ENCODE measurements around the gene DCDC2C.

DCDC2C gene

DNA sequence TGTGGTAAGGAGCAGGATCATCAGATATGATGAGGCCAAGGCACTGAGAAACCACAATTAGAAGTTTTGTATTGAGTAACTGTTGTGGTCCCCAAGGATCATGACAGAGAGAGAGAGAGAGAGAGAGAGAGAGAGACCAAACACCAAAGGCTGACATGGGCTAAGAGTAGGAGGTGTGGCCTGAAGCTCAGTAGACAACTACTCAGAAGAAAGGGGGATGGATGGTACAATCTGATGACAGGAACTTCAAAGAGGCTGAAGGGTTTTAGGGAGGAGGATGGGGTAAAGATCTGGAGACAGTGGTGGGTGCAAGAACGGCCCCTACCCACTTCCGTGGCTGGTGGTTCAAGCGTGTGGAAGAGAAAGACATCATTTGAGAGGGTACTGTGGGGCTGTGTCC, 135.0 kb downstream of the DCDC2C start:
- DNase-seq, result no peak

DNA sequence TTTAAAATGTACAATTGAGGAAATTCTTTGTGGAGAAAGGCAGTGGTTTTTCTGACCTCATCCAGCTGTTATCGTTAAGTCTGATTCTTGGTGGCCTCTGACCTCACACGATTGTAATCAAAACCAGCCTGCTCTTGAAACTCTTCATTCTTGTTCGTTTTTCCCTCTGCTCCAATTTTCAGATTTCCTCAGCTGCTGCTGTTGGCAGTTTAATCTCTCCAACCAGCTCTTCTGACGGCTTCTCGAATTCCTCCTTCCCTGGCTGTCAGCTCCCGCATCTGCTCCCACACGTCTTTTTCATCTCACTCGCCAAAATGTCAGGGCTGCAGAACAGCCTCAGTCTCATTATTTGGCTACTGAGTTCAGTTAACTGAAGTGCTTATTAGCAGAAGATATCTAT, 136.1 kb downstream of the DCDC2C start:
- DNase-seq, result no peak

DNA sequence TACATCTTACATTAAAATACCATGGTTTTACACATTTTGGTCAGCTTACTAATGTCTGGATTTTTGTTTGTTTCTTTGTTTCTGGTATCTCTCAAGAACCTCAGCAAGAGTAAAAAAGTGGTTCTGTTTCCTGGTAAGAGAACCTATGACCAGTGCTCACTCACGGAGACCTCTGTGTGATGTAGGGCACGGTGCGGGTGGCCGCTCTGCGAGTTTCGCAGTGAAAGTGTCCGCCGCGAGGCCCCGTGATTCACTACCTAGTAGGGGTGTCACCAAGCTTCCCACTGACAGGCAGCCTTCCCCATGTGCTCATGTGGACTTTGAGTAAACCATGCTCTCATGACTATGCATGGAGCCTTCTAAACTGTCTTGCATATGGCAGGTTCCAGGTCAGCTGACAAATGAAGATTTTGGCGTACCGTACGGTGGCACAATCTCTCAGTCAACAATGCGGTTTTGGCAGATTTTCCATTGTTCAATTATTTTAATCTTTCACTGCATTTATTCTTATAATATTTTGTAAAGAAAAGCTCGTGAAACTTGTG, 137.3 kb downstream of the DCDC2C start:
- no peak for DNase-seq

DNA sequence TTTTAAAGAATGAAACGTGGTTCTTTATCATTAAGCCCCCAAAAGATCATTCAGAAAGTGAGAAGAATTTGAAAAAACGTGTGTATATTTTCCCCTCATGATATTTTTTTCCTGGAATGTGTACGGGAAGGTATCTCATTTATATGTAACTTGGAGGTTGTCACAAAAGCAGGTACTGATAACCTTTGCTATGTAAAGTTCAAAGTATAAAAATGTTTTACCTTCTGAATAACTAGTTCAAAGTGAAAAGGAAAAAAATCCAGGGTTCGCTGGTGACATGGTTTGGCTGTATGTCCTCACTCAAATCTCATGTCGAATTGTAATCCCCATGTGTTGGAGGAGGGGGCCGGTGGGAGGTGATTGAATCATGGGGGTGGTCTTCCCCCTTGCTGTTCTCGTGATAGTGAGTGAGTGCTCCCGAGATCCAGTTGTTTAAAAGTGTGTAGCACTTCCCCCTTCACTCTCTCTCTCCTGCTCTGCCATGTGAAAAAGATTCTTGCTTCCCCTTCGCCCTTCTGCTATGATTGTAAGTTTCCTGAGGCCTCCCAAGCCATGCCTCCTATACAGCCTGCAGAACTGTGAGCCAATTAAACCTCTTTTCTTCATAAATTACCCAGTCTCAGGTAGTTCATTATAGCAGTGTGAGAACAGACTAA, 144.2 kb downstream of the DCDC2C start:
- DNase-seq, result no peak

DNA sequence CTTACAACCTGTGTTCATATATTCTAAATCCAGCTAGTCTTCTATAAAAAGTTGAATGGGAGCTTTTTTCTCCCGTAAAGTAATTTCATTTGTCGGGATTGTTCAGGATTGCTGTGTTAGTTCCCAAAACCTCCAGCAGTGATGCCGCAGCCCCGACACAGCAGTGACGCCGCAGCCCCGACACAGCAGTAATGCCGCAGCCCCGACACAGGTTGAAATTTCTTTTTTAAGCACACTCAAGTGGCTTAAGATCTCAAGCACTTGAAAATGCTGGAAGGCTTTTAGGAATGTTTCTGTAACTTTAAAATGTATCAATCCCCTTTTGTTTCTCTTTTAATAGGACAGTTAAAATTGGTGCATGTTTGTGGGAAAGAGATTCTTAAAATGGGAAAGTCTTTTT, 145.4 kb downstream of the DCDC2C start:
- no peak for DNase-seq

DNA sequence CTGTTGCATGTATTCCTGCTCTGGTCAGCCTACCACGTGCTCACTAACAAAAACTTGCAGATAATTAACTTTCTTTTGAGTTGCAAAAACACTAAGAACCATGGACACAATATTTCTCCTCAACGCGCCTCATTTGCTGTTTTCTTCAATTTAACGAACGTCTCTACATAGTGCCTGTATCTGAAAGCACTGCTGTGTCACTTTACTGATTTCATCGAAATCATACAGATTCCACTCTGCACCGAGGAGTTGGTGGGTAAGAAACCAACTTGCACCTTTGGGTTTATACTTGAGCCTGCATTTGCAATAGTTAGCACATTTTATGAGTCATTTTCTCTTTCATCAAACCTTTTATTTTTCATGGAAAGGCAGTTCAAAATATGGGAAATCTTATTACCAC, 145.8 kb downstream of the DCDC2C start:
- DNase-seq, result no peak

DNA sequence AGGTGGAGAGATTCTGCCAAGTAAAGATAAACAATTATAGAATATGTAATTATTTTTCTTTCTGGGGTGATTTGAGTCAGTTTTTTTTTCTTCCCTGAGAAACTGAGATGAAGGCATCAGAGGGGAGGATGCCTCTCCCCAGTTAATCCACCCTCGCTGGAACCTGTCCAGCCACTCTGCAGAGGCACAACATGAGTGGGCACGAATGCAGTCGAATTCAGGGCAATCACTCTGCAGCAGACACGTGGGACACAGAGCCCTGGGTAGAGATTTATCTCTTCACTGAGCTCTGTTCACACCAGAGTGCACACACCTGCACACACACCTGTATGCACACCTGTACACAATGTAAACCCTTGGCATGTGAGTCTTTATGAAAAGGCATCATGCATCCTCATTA, 154.2 kb downstream of the DCDC2C start:
- DNase-seq, result no peak

DNA sequence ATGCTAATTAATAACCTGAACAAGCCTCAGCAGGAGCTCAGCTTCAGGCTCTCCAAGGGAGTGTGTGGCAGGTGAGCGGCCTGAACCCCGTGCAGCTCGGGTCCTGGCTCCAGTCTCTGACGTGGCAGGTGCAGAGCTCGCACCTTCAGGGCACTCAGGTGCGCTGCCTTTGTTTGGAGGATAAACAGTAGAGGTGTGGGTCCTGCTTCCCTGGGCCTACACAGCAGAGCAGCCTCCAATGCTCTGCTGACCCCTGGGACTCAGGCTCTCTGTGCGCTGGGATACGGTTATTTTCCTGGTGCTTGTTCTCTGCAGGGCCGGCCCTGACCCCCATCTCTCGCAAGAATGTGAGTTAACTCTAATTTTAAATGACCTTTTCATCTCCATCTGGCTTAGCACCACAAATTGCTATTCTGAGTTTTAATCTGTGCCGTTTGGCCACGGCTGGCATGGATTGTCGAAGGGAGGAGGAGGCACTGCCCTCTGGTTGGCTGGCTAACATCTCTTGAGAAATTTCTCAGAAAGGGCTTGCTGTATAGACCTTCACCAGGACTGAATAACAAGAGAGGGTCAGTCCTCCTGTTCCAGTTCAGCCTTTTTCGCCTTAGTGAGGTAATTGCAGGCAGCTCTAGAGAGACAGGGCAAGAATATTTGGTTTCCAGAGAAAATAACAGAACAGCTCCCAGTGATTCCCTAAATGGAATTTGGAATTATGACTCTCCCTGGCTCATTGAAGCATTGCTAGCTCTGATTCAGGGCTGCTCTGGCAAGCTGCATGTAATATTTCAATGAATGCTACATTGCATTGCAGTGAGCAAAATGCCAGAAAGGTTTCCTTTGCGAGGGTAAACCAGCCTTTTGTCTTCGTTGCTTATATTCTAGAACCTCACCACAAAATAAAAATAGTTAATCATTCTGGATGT, 161.8 kb downstream of the DCDC2C start:
- no peak for DNase-seq

DNA sequence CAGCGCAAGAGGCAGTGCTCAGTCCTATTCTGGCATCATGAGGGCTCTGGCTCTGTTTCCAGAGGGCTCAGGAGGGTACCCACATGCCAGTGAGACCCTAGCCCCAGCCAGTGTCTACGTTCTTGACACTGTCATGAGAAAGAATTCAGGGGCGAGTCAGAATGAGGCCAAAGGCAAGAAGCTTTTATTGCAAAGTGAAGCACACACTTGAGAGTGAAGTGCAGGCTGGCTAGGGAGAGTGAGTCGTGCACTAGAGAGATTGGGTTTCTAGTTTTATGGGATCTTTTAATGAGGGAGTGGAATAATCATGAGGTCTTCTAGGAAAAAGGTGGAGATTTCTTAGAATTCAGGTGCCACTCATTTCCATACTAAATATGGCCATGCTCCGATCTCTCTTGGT, 164.1 kb downstream of the DCDC2C start:
- no peak for DNase-seq

DNA sequence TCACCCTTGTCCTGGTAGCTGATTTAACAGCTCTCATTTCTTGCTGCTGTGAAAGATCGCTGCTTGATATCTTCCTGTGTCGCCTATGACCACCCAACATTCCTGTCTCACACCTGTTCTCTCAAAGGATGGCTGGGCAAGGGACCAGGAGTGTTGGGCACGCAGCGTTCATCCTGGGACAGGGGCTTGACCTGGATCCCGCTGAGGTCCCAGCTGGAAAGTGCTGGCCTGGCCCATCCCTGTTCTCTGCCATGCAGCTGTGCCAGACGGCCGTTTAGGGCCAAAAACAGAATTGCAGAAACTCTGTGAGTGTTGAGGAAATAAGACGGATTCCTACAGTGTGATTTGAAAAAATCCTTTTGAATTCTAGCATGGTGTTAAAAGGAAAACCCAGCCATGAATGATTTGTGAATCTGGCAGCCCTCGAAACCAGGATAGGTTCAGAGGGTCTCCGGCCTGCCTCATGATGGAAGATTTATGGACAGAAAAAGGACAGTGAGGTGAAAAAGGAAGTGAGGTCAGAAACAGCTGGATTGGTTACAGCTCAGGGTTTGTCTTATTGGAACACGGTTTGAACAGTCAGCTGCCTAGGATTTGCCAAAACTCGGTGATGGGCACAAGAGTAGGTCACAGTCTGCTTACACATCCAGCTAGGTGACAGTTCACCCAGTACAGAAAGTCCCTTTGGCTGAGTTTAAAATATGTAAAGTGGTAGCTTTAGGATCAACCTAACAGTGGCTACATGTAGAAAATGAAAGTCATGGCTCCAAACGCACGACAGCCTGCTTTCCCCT, 164.8 kb downstream of the DCDC2C start:
- no peak for DNase-seq

DNA sequence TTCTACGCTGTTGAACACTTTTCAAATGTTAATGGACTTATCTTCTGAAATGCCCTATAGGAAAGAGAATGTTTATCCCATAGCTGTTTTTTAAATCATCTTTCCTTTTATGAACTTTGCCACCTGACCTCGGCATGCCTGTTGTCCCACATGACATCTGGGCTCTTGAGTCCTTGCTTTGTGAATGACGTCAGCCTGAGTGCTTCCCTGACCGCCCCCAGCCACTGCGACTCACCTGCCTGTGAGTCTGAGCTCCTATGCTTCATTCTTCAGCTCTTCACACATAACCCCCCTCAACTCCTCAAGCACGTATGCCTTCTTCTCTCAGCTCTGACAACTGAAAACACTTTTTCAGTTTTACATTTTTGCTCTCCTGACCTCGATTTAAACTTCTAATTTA, 166.8 kb downstream of the DCDC2C start:
- no peak for DNase-seq

DNA sequence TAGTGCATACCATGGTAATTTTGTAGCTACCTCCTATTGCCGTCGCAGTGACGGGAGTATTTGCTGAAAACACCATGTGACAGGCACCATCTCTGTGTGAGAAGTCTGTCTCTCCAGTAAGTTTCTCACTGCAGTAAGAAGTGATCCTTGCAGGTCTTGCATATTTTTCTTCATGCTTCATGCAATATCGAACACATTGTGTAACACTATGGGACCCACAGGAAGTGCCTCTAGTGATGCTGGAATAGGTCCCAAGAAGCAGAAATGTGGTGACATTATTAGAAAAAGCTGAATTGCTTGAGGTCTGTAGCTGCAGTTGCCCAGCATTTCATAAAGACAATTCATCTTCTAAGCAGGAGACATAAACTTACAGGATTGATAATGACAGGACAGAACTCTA, 167.6 kb downstream of the DCDC2C start:
- DNase-seq, result no peak

DNA sequence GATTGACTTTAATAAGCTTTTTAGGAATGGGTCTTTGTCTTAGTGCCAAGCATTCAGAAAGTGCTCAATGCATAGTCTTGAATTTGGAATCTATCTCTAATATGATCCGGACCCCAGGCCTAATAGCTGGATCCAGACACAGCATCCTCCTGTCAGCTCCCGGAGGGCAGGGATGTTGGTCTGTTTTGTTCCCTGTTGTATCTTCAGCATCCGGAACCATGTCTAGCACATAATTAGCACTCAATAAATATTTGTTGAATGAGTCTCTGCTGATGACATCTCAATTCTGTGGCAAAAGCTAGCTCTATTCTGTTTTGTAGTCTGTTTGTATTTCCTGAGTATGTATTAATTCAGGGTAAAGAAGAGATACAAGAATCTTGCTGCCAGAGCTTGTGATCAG, 169.1 kb downstream of the DCDC2C start:
- DNase-seq, result no peak

DNA sequence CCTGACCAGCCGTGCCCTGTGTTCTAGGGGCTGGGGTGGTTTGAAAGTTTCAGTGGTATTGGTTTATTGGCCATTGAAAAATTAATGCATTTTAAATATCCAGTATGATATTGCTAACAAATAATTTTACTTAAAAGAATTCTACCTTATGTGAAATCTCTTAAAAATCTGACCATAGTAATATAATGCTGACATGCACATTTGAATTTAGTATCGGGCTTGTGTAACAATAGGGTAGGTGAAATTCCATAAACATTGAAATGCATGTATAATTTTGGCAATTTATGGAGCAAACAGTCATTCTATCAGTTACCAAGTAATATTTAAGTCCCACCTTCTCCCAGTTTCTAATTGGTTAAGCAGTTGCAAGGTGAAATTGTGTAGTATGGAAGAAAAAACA, 170.5 kb downstream of the DCDC2C start:
- DNase-seq, result no peak

DNA sequence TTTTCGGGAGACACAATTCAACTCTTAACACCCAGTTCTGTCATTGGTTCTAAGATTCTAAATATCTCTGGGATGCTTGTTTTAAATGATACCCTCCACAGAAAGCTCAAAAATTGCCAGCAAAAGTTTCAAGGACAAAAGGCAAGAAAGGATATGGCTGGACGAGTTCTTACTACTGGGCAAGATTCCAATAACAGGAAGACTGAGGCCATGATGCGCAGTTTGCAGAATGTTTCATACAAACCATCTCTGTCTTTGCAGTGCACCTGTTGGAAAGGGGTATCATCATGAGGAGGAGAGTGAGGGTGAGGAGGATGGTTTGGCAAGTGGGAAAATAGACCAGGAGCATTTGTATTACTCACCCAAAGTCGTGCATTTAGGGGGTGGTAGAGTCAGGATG, 172.8 kb downstream of the DCDC2C start:
- no peak for DNase-seq

DNA sequence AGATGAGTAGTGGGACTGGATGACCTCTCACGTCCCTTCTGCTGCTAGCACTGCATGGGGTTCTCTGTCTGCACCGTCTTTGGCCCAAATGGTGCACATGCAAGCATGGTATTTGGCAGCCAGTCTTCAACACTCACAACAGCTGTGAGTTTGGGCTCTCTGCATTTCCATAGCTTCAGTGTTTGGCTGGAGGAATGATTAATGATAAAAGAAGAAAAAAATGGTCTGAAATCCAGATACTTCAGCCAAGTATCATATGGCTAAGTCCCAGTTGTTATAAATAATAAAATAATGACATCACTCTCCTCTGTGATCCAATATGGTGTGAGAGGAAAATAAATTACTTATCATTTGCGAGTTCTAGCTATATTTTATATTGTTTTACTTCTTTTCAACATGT, 173.3 kb downstream of the DCDC2C start:
- DNase-seq, result no peak

DNA sequence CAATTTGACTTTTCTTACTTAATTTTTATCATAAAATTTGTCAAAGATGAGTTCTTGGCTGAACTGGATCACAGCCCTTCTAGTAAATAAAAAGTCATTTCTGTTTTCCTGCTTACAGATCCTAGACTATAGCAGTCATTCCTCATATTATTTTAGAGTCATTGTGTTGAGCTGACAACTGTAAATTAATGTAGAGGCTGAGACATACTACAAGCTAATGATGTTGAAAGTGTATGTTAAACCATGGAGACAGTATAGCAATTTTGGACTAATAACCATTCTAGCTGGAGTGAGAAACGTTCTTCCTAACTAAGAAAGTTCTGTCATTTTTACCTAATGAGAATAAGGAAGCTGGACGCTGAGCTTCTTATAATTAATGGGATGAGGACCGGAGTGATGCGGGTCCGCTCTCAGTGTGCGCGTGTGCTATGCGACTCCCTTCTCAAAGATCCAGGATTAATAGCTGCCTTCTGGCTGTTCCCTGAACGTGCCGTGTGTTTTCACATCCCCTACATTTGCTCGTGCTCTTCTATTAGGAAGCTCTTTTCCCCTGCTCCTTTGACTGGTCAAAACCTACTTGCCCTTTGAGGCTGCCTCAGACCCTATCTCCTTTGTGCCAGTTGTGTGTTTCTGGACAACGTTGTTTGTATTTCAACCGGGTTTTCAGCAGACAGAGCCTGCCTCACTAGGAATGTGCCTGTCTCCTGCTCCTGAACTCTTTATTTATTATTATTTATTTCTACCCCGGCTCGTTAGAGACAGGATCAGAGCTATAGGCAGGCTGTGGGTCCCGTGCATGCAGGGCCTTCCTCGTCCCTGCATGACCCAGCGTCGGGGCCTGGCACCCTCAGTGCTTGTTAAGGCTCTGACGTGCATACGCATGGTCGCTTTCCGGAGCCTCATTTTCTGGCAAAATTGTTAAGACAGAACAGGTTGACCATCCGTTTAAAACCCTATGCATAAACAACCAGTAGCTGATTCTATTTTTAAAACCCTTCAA, 182.6 kb downstream of the DCDC2C start:
- DNase-seq, result no peak

DNA sequence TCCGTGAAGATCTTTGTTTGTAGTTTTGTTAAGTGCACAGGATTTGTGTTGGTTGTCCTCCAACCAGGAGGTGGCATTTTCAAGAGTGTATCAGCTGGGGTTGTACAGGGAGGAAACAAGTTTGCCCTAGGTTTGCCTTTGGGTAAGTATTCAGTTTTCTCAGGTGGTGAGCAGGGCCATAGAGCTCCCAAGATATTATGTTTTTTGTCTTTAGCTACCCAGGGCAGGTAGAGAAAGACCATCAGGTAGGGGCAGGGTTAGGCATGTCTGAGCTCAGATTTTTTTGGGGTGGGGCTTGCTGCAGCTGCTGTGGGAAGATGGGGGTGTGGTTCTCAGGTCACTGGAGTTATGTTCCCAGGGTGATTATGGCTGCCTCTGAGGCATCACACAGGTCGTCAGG, 191.6 kb downstream of the DCDC2C start:
- DNase-seq, result no peak

Data from inflammatory macrophage (primary cell).